GM10847 (cell line): ENCODE data around the gene ZZZ3.

Experiments
- POLR2A ChIP-seq: IDR thresholded peaks from 2 replicates; pipeline ENCODE4 v1.6.1; 2011; ENCODE audit not compliant: insufficient read length; ENCODE audit errors: extremely low read depth

Gene ZZZ3

DNA sequence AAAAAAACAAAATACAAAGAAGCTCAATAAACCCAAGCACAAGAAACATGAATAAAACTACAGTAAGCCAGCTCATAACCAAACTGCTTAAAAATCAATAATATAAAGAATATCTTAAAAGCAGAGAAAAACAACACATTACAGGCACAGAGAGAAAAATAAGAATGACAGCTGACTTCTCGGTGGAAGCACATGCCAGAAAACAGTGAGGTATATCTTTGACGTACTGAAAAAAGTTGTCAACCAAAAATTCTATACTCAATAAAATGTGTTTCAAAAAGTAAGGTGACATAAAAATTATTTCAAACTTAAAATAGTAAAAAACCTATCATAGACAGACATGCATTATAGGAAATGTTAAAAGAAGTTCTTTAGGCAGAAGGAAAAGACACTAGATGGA lies 33.3 kb downstream of the ZZZ3 start:
- no peak for TF ChIP-seq POLR2A

DNA sequence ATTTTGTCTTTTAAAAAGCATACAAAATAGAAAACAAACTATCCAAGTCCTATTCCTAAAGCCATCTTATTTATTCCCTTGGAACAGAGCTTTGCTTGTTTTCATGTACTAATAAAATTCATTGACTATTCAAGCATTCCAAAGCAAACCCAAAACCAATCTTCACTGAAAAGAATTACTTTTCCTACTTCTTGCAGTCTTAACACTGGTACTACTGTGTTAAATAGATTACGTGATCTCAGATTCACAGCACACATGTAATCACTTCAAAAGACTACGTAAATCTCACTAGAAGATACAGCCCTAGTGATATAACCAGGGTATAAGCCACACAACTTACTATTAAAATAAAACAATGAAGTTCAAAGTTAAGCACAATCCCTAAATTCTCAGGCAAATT lies 39.0 kb downstream of the ZZZ3 start:
- no peak for TF ChIP-seq POLR2A

DNA sequence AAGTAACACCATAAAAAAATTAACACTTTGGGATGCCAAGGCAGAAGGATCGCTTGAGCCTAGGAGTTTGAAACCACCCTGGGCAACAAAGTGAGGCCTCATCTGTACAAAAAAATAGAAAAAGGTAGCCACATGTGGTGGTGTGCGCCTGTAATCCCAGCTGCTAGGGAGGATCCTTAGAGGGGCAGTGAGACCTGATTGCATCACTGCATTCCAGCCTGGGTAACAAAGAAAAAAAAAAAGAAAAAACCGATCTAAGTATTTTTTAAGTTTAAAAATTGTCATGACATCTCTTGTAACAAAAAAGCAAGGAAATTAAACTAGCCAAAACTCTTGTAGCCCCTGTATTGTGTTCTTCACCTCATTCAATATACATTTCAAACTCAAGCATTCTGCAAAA lies 39.5 kb downstream of the ZZZ3 start:
- TF ChIP-seq POLR2A = no peak

DNA sequence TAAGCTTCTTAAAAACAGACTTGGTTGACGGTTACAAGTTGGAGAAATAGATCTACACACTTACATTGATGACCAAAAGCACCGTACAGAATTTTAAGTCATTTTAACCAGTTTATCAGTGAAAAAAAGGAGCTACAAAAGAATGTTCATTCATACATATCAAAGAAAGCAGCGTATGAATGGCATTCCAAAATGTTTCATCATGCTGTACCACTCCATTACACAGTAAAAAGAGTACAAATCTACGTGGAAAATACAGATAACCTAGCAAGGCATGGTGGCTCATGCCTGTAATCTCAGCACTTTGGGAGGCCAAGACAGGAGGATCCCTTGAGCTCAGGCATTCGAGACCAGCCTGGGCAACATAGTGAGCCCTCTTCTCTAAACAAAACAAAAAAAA lies 40.3 kb downstream of the ZZZ3 start:
- no peak for TF ChIP-seq POLR2A

DNA sequence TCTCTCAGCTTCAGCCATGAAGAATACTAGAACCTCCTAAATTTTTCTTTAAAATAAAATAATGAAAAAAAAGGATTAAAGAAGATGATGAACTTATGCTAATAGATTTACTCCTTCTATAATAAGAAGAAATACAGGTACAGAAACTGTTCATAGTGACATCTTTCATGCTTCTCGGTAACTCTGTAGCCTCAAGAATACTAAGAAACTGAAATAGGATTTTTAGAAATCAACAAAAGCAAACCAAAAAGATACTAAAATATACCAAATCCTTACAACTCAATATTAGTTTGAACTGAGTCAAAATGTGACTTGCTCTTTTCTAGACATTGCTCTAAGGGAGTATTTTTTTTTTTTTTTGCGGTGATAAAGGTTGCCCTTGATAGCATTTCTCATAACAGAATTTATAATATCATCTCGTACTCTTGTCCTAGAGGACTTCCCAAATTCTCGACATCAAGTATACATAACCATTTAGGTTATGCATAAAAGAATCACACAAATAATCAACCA lies 42.8 kb downstream of the ZZZ3 start:
- no peak for TF ChIP-seq POLR2A

DNA sequence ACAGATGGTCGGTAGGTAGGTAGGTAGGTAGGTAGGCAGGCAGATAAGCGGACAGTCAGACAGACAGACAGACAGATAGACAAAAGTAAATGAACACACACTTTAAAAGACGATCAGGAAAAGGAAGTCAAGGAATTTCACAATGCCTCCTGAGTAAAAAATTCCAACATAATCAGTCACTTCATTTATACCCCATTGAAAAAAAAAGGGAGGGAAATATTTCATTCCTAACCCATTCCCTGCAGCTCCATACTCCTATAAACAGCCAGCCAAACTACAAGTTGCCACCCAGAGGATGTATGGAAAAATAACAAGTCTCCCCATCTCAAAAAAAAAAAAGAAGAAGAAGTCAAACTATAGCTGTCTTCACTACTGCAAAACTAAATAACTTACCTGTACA lies 43.4 kb downstream of the ZZZ3 start:
- TF ChIP-seq POLR2A = no peak

DNA sequence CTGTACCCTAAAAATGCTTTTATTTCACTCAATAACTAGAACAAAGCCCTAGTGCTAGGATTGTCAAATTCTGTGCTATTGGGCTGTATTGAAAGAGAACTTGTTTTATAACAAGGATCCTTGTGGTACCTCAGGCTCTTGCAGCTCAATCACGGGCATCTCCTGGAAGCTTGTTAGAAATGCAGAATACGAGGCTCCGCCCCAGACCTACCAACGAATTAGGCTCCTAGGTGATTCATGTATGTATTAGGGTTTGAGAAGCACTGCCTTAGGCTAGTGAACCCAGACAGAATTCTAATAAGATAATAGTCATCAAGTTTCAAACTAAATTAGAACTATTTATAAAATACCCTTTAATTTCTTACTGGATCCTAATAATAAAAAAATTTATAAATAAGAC lies 45.6 kb downstream of the ZZZ3 start:
- TF ChIP-seq POLR2A = no peak
